NT2/D1 (cell line): Measurements from ENCODE around the gene MYO5A.

Experiments used
- YY1 ChIP-seq: IDR thresholded peaks from 2 replicates; pipeline ENCODE4 v1.6.1; 2011; ENCODE audit not compliant: insufficient read length, insufficient read depth
- ZNF274 ChIP-seq: IDR thresholded peaks from 2 replicates; pipeline ENCODE4 v1.6.1; 2011; ENCODE audit warnings: mild to moderate bottlenecking, low read depth, low read length

GRCh38 chr15:52575072-52575471 is 46.4 kb upstream of the MYO5A start:
- TF ChIP-seq YY1 (no peak), ZNF274 (no peak)
